K562 (cell line): ENCODE results near the gene PLS1.

Source experiments
- NONO ChIP-seq, 2 experiments: fragments of 200-400 bp in 1 of 2; fragments of 450-650 bp in 1 of 2; formaldehyde crosslinking in 1 of 2; IDR thresholded peaks; 2 replicates each; pipeline ENCODE4 v1.6.1; 2017; ENCODE audit warnings: low read depth in 2 of 2, mild to moderate bottlenecking in 2 of 2, moderate library complexity in 2 of 2, low read length in 1 of 2
- POLR2G ChIP-seq: fragments of 200-400 bp; formaldehyde crosslinking; IDR thresholded peaks from 2 replicates; pipeline ENCODE4 v1.6.1; 2017; ENCODE audit warnings: low read depth, mild to moderate bottlenecking, antibody characterized with exemption, low read length, moderate library complexity
- SMAD4 ChIP-seq: fragments of 250-450 bp; sonication (Bioruptor Pico); conservative IDR thresholded peaks from 2 replicates; pipeline ENCODE4 v1.8.0; 2021; ENCODE audit warnings: inconsistent platforms, mild to moderate bottlenecking, moderate library complexity
- SREBF2 ChIP-seq: sonication (generic); formaldehyde crosslinking; IDR thresholded peaks from 2 replicates; pipeline ENCODE4 v1.4.0; 2020; ENCODE audit warnings: mild to moderate bottlenecking, missing genetic modification reagents
- ZC3H4 ChIP-seq: sonication (generic); formaldehyde crosslinking; IDR thresholded peaks from 2 replicates; pipeline ENCODE4 v1.9.0; 2021; ENCODE audit warnings: missing genetic modification reagents, borderline replicate concordance
- TF ChIP-seq, protein P1 (sequence below), 3 experiments: IDR thresholded peaks in 2 of 3; conservative IDR thresholded peaks in 1 of 3; 2 replicates each; pipeline ENCODE4 v1.5.1; 2011 to 2012; ENCODE audit warnings: low read length in 3 of 3, mild to moderate bottlenecking in 3 of 3, control low read depth in 2 of 3, improper control_type of control experiment in 1 of 3, inconsistent platforms in 1 of 3, low read depth in 1 of 3, mixed read lengths in 1 of 3, moderate library complexity in 1 of 3; ENCODE audit not compliant: insufficient read depth in 2 of 3
- TF ChIP-seq, protein P2 (sequence below): fragments of 250-450 bp; sonication (Bioruptor Pico); IDR thresholded peaks from 2 replicates; pipeline ENCODE4 v1.5.0; 2021; ENCODE audit warnings: mild to moderate bottlenecking, borderline replicate concordance
- TF ChIP-seq, protein P3 (sequence below), 2 experiments: fragments of 450-650 bp in 1 of 2; sonication (generic) in 1 of 2; formaldehyde crosslinking in 1 of 2; IDR thresholded peaks; 2 replicates each; pipeline versions ENCODE4 v1.7.1 to v1.9.0; 2016 to 2022; ENCODE audit warnings: inconsistent platforms in 1 of 2, mild to moderate bottlenecking in 1 of 2, missing genetic modification reagents in 1 of 2

DNA sequence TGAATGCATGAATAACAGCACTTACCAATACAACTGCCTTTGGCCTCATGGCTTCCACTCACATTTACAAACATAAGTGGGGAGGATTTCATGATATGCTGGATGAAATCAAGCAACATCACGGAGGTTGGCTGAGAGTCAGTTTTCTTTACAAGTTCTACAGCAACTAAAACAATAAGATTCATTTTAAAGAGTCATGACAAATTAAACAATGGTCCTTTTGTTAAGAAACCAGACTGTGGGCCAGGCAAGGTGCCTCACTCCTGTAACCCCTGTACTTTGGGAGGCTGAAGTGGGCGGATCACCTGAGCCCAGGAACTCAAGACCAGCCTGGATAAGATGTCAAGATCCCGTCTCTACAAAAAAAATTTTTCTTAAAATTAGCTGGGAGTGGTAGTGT is 30.1 kb upstream of the PLS1 start:
- TF ChIP-seq, protein P1, sequence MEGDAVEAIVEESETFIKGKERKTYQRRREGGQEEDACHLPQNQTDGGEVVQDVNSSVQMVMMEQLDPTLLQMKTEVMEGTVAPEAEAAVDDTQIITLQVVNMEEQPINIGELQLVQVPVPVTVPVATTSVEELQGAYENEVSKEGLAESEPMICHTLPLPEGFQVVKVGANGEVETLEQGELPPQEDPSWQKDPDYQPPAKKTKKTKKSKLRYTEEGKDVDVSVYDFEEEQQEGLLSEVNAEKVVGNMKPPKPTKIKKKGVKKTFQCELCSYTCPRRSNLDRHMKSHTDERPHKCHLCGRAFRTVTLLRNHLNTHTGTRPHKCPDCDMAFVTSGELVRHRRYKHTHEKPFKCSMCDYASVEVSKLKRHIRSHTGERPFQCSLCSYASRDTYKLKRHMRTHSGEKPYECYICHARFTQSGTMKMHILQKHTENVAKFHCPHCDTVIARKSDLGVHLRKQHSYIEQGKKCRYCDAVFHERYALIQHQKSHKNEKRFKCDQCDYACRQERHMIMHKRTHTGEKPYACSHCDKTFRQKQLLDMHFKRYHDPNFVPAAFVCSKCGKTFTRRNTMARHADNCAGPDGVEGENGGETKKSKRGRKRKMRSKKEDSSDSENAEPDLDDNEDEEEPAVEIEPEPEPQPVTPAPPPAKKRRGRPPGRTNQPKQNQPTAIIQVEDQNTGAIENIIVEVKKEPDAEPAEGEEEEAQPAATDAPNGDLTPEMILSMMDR (IDR thresholded peaks at IDR 0.05 in 2 of 3, conservative IDR thresholded peaks at IDR 0.05 in 1 of 3; ENCODE audit: insufficient read depth in 2 of 3, low read depth in 1 of 3, low read length in 3 of 3) = no peak
- no peak for TF ChIP-seq POLR2G
- TF ChIP-seq, protein P2, sequence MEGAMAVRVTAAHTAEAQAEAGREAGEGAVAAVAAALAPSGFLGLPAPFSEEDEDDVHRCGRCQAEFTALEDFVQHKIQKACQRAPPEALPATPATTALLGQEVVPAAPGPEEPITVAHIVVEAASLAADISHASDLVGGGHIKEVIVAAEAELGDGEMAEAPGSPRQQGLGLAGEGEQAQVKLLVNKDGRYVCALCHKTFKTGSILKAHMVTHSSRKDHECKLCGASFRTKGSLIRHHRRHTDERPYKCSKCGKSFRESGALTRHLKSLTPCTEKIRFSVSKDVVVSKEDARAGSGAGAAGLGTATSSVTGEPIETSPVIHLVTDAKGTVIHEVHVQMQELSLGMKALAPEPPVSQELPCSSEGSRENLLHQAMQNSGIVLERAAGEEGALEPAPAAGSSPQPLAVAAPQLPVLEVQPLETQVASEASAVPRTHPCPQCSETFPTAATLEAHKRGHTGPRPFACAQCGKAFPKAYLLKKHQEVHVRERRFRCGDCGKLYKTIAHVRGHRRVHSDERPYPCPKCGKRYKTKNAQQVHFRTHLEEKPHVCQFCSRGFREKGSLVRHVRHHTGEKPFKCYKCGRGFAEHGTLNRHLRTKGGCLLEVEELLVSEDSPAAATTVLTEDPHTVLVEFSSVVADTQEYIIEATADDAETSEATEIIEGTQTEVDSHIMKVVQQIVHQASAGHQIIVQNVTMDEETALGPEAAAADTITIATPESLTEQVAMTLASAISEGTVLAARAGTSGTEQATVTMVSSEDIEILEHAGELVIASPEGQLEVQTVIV (CRISPR knock-in tag) = no peak
- TF ChIP-seq SREBF2 (CRISPR knock-in tag) = no peak
- TF ChIP-seq, protein P3, sequence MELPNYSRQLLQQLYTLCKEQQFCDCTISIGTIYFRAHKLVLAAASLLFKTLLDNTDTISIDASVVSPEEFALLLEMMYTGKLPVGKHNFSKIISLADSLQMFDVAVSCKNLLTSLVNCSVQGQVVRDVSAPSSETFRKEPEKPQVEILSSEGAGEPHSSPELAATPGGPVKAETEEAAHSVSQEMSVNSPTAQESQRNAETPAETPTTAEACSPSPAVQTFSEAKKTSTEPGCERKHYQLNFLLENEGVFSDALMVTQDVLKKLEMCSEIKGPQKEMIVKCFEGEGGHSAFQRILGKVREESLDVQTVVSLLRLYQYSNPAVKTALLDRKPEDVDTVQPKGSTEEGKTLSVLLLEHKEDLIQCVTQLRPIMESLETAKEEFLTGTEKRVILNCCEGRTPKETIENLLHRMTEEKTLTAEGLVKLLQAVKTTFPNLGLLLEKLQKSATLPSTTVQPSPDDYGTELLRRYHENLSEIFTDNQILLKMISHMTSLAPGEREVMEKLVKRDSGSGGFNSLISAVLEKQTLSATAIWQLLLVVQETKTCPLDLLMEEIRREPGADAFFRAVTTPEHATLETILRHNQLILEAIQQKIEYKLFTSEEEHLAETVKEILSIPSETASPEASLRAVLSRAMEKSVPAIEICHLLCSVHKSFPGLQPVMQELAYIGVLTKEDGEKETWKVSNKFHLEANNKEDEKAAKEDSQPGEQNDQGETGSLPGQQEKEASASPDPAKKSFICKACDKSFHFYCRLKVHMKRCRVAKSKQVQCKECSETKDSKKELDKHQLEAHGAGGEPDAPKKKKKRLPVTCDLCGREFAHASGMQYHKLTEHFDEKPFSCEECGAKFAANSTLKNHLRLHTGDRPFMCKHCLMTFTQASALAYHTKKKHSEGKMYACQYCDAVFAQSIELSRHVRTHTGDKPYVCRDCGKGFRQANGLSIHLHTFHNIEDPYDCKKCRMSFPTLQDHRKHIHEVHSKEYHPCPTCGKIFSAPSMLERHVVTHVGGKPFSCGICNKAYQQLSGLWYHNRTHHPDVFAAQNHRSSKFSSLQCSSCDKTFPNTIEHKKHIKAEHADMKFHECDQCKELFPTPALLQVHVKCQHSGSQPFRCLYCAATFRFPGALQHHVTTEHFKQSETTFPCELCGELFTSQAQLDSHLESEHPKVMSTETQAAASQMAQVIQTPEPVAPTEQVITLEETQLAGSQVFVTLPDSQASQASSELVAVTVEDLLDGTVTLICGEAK (IDR thresholded peaks at IDR 0.05) = no peak
- TF ChIP-seq, protein P3 (CRISPR knock-in tag; IDR thresholded peaks at IDR 0.05) = no peak
- no peak for TF ChIP-seq SMAD4 (CRISPR knock-in tag)
- TF ChIP-seq NONO (IDR thresholded peaks at IDR 0.05; ENCODE audit: low read depth in 2 of 2, low read length in 1 of 2) = no peak
- no peak for TF ChIP-seq ZC3H4 (CRISPR knock-in tag)
